ENCODE measurements around the gene ARHGEF4.

ARHGEF4 gene

DNA sequence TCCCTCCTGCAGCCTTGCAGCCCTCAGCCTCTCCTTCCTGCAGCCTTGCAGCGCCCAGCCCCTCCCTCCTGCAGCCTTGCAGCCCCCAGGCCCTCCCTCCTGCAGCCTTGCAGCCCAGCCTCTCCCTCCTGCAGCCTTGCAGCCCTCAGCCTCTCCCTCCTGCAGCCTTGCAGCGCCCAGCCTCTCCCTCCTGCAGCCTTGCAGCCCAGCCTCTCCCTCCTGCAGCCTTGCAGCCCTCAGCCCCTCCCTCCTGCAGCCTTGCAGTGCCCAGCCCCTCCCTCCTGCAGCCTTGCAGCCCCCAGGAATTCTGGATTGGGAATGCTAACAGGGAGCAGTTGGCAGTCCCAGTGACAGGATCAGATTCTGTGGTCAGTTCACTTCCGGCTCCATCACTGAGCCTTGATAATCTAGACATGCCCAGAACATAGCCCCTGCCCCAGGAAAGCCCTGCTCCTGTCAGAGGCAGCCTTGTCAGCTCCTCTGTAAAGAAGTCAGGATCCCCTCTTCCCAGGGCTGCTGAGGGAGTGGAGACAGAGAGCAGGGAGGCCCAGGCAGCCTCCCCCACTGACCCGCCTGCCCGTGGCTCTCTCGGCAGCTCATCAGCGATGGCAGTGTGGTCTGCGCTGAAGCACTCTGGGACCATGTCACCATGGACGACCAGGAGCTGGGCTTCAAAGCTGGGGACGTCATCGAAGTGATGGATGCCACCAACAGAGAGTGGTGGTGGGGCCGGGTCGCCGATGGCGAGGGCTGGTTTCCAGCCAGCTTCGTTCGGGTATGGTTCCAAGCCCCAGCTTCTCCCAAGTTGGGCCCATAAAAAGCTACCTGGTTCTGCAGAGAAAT, 201.8 kb downstream of the ARHGEF4 start:
- ChIA-PET POLR2A (no interaction called here), CTCF (interaction anchor here (1.2 kb wide), 1 partner anchor 10 kb away, joined by 3 read pairs; no protein-coding TSS in a partner anchor)
- TF ChIP-seq, protein P1, sequence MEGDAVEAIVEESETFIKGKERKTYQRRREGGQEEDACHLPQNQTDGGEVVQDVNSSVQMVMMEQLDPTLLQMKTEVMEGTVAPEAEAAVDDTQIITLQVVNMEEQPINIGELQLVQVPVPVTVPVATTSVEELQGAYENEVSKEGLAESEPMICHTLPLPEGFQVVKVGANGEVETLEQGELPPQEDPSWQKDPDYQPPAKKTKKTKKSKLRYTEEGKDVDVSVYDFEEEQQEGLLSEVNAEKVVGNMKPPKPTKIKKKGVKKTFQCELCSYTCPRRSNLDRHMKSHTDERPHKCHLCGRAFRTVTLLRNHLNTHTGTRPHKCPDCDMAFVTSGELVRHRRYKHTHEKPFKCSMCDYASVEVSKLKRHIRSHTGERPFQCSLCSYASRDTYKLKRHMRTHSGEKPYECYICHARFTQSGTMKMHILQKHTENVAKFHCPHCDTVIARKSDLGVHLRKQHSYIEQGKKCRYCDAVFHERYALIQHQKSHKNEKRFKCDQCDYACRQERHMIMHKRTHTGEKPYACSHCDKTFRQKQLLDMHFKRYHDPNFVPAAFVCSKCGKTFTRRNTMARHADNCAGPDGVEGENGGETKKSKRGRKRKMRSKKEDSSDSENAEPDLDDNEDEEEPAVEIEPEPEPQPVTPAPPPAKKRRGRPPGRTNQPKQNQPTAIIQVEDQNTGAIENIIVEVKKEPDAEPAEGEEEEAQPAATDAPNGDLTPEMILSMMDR (IDR thresholded peaks at IDR 0.05; ENCODE audit: control extremely low read depth, extremely low read depth, low read depth, missing control alignments) = no peak
- DNase-seq (ENCODE audit: extremely low spot score) = no peak

DNA sequence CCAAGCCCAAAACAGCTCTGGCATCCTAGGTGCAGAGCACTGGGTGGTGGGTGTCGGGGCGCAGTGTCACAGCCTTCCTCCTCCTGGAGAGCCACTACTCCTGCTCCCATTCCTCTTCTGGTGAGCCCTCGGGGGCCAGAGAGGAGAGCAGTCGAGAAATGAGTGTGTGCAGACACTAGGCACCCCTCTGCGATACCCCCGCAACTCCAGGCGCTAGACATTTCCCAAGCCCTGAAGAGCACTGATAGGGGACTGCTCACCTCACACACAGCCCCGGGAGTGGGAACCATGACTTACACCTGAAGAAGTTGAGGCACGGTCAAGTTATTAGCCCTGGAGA, 202.4 kb downstream of the ARHGEF4 start:
- POLR2A ChIA-PET = no interaction called here
- no peak for DNase-seq (ENCODE audit: extremely low spot score)
- CTCF ChIA-PET = no interaction called here
- TF ChIP-seq, protein P1 (IDR thresholded peaks at IDR 0.05; ENCODE audit: control extremely low read depth, extremely low read depth, low read depth, missing control alignments) = no peak

GRCh38 chr2:131039535-131039907, 202.8 kb downstream of the ARHGEF4 start:
- ChIA-PET POLR2A (no interaction called here), CTCF (no interaction called here)
- DNase-seq (ENCODE audit: extremely low spot score) = no peak
- TF ChIP-seq, protein P1 (IDR thresholded peaks at IDR 0.05; ENCODE audit: control extremely low read depth, extremely low read depth, low read depth, missing control alignments) = no peak

DNA sequence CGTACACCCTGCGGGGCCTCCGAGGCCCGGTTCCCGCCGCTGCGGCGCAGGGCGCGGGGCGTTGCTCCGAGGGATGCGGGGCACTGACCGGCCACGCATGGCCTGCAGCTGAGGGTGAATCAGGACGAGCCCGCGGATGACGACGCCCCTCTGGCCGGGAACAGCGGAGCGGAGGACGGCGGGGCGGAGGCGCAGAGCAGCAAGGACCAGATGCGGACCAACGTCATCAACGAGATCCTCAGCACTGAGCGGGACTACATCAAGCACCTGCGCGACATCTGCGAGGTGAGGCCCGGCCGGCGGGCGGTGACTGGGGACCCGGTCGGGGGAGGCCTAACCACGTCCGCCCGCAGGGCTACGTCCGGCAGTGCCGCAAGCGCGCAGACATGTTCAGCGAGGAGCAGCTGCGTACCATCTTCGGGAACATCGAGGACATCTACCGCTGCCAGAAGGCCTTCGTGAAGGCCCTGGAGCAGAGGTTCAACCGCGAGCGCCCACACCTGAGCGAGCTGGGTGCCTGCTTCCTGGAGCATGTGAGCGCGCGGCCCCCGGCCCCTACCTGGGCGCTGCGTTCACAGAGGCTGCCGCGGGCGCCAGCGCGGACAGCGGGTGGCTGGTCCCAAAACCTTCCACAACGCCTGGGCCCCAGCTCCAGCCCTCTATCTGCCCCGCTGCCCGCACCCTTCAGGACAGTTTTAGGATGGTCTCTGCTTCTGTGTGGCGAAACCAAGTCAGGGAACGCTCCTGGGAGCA, 203.4 kb downstream of the ARHGEF4 start:
- ChIA-PET CTCF (interaction anchor here (1.9 kb wide), 1 partner anchor 18 kb away, joined by 6 read pairs; no protein-coding TSS in a partner anchor), POLR2A (no interaction called here)
- DNase-seq (ENCODE audit: extremely low spot score) = no peak
- TF ChIP-seq, protein P1 (IDR thresholded peaks at IDR 0.05; ENCODE audit: control extremely low read depth, extremely low read depth, low read depth, missing control alignments) = no peak

DNA sequence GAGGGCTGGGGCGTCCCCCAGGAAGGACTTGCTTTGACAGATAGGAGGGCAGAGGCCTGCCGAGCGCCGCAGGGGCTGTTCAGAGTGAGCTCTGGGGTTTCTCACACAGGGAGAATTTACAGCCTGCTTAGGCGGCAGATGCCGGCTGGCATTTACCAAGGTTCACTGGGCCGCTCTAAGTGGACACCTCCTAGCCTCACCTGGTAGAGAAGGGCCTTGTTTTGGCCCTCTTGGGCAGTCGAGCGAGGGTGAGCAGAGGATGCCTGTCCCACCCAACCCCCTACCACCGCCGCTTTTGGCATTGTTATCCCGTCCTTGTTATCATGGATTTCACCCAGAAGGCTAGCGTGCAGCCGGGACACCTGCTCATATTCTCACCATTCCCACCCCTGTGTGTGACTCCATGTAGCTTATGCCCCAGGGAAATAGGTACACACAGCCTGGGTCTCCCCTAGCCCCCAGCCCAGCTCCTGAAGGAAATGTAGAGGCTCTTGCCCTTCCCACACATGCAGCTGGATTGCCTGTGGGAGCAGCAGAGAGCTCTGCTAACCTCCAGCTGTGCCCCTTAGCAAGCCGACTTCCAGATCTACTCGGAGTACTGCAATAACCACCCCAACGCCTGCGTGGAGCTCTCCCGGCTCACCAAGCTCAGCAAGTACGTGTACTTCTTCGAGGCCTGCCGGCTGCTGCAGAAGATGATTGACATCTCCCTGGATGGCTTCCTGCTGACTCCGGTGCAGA, 204.1 kb downstream of the ARHGEF4 start:
- ChIA-PET POLR2A (no interaction called here), CTCF (interaction anchor here (1.4 to 1.9 kb wide), 2 partner anchors 17 to 33 kb away, joined by 3 to 6 read pairs; no protein-coding TSS in a partner anchor)
- TF ChIP-seq, protein P1 (IDR thresholded peaks at IDR 0.05; ENCODE audit: control extremely low read depth, extremely low read depth, low read depth, missing control alignments) = no peak
- no peak for DNase-seq (ENCODE audit: extremely low spot score)
